Endothelial cell of umbilical vein (primary cell): ENCODE data around the gene VPS11. TPM values are rescaled to one million over a fixed set of nuclear protein-coding genes. Genes with fewer than 3 reads are reported as not detected.

Experiments
- Bru-seq: library from RNA; stranded (reverse); fragments of 400-500 nt; gene quantifications from one replicate; lab custom pipeline; 2021; lab: Mats Ljungman, UMichigan
- BruChase-seq, 2 experiments: library from RNA; stranded (reverse); fragments of 400-500 nt; gene quantifications; one replicate each; lab custom pipeline; 2021; lab: Mats Ljungman, UMichigan
- BruUV-seq: library from RNA; stranded (reverse); fragments of 400-500 nt; replicated peaks from 2 replicates; lab custom pipeline; 2021; lab: Mats Ljungman, UMichigan
- CTCF ChIA-PET: fragments of 300-600, 350-600 bp; sonication (Branson Sonifier 250); formaldehyde crosslinking; loops from one replicate; lab custom pipeline; 2021; ENCODE audit warnings: antibody characterized with exemption, inconsistent platforms; lab: Charles Lee
- POLR2A ChIA-PET: fragments of 300-600, 350-600 bp; sonication (Branson Sonifier 250); formaldehyde crosslinking; loops from one replicate; lab custom pipeline; 2021; ENCODE audit warnings: antibody characterized with exemption, inconsistent platforms; lab: Charles Lee
- DNase-seq: peaks from one replicate; pipeline ENCODE4 v3.0.0-alpha.2; 2011; ENCODE audit warnings: low read depth, low spot score
- FAIRE-seq: peaks from 2 replicates; lab custom pipeline; 2011; peaks lifted over from hg19 to GRCh38; lab: Jason Lieb, UNC
- H2AFZ ChIP-seq: 2 replicates; pipeline ENCODE4 v1.6.0; 2012; ENCODE audit warnings: low read depth, low read length, control low read depth, inconsistent platforms
- H3K27ac ChIP-seq: 2 replicates; pipeline ENCODE4 v1.5.1; 2011; ENCODE audit warnings: low read depth, mild to moderate bottlenecking, control low read depth, low read length, moderate library complexity; ENCODE audit not compliant: insufficient read depth
- H3K27me3 ChIP-seq, 2 experiments: 2 replicates each; pipeline versions ENCODE4 v1.6.0 to v1.6.1; 2011; ENCODE audit warnings: low read length in 2 of 2, mixed read lengths in 1 of 2; ENCODE audit not compliant: control insufficient read depth in 2 of 2, insufficient read depth in 2 of 2
- H3K36me3 ChIP-seq, 2 experiments: 2 replicates in 1 of 2; 3 replicates in 1 of 2; pipeline ENCODE4 v1.5.1; 2011; ENCODE audit warnings: low read length in 2 of 2, mild to moderate bottlenecking in 1 of 2, moderate library complexity in 1 of 2; ENCODE audit not compliant: control insufficient read depth in 2 of 2, insufficient read depth in 2 of 2; ENCODE audit errors: extremely low read depth in 1 of 2
- H3K4me1 ChIP-seq: 3 replicates; pipeline ENCODE4 v1.5.1; 2011; ENCODE audit warnings: mild to moderate bottlenecking, low read length; ENCODE audit not compliant: control insufficient read depth, insufficient read depth; ENCODE audit errors: extremely low read depth
- H3K4me2 ChIP-seq: 2 replicates; pipeline ENCODE4 v1.6.1; 2011; ENCODE audit warnings: low read length, control low read depth, mixed read lengths; ENCODE audit not compliant: insufficient read depth
- H3K4me3 ChIP-seq, 3 experiments: fragments of 200-600 bp in 1 of 3; sonication (generic), shearing (Covaris generic) in 1 of 3; replicated peaks in 1 of 3; 2 replicates each; pipeline ENCODE4 v1.5.1; 2011 to 2016; ENCODE audit warnings: control low read depth in 3 of 3, low read length in 3 of 3, mild to moderate bottlenecking in 2 of 3, inconsistent platforms in 1 of 3, low read depth in 1 of 3, moderate library complexity in 1 of 3; ENCODE audit not compliant: insufficient read depth in 1 of 3
- H3K79me2 ChIP-seq: 2 replicates; pipeline ENCODE4 v1.6.0; 2012; ENCODE audit warnings: low read length, inconsistent platforms; ENCODE audit not compliant: control insufficient read depth, insufficient read depth
- H3K9ac ChIP-seq: replicated peaks from 2 replicates; pipeline ENCODE3; 2011; ENCODE audit warnings: low read length, control low read depth; ENCODE audit not compliant: insufficient read depth; ENCODE audit errors: extremely low read depth
- H3K9me1 ChIP-seq: replicated peaks from 3 replicates; pipeline ENCODE4 v1.6.0; 2011; ENCODE audit warnings: mild to moderate bottlenecking, low read length; ENCODE audit not compliant: control insufficient read depth, insufficient read depth; ENCODE audit errors: extremely low read depth
- H3K9me3 ChIP-seq: replicated peaks from 2 replicates; pipeline ENCODE4 v1.5.1; 2012; ENCODE audit warnings: low read length, inconsistent platforms; ENCODE audit not compliant: control insufficient read depth, insufficient read depth
- H4K20me1 ChIP-seq: replicated peaks from 2 replicates; pipeline ENCODE3; 2011; ENCODE audit warnings: mild to moderate bottlenecking, low read length; ENCODE audit not compliant: control insufficient read depth, insufficient read depth; ENCODE audit errors: extremely low read depth
- CTCF ChIP-seq, 2 donors: IDR thresholded peaks; 1 replicate in 1 of 2; 2 replicates in 1 of 2; pipeline ENCODE4 v1.5.1; 2011; ENCODE audit warnings: low read length in 2 of 2, mild to moderate bottlenecking in 2 of 2, moderate library complexity in 2 of 2, control low read depth in 1 of 2, inconsistent platforms in 1 of 2, low read depth in 1 of 2; ENCODE audit not compliant: insufficient read depth in 1 of 2; ENCODE audit errors: extremely low read depth in 1 of 2
- EZH2 ChIP-seq: IDR thresholded peaks from 2 replicates; pipeline ENCODE4 v1.6.1; 2012; ENCODE audit warnings: borderline replicate concordance, low read depth, mild to moderate bottlenecking, moderate library complexity, low read length, inconsistent platforms; ENCODE audit not compliant: severe bottlenecking
- FOS ChIP-seq: IDR thresholded peaks from 2 replicates; pipeline ENCODE4 v1.6.1; 2011; ENCODE audit warnings: mild to moderate bottlenecking, low read length, moderate library complexity, borderline replicate concordance; ENCODE audit not compliant: insufficient read depth
- GATA2 ChIP-seq: IDR thresholded peaks from 2 replicates; pipeline ENCODE4 v1.7.0; 2011; ENCODE audit warnings: low read depth, mild to moderate bottlenecking, moderate library complexity, mixed read lengths, low read length; ENCODE audit not compliant: insufficient read length, insufficient read depth
- JUN ChIP-seq: IDR thresholded peaks from 2 replicates; pipeline ENCODE4 v1.6.1; 2011; ENCODE audit warnings: borderline replicate concordance, low read depth; ENCODE audit not compliant: insufficient read length, insufficient read depth
- MYC ChIP-seq: IDR thresholded peaks from one replicate; pipeline ENCODE4 v1.6.1; 2011; ENCODE audit warnings: mild to moderate bottlenecking, low read depth, low read length
- POLR2A ChIP-seq: IDR thresholded peaks from 2 replicates; pipeline ENCODE4 v1.6.1; 2012; ENCODE audit warnings: low read depth, mild to moderate bottlenecking, control low read depth, low read length
- POLR2AphosphoS5 ChIP-seq: IDR thresholded peaks from 2 replicates; pipeline ENCODE4 v1.6.1; 2012; ENCODE audit warnings: low read depth, mild to moderate bottlenecking, control low read depth, low read length, moderate library complexity; ENCODE audit not compliant: insufficient read depth
- dilution Hi-C: fragments of 300-500 bp; cut with MboI; formaldehyde crosslinking; loops from one replicate; pipeline ENCODE4 v1.15.0; 2019; ENCODE audit warnings: low sequenced_read_pairs; ENCODE audit not compliant: extremely low pct_ligation_motif_present
- intact Hi-C: fragments of 100-400 bp; cut with micrococcal nuclease; formaldehyde crosslinking; loops from one replicate; pipeline ENCODE4 v1.10.0; 2022
- long read RNA-seq: library from polyadenylated mRNA; stranded (forward); transcript quantifications from one replicate; pipeline ENCODE4 v2.0.0, GENCODE V29; 2021
- polyA minus RNA-seq, 3 experiments: library from RNA; depleted of rRNA, polyadenylated mRNA; stranded (reverse); fragments of >200 nt; gene quantifications; 1 replicate in 1 of 3; 2 replicates in 2 of 3; pipeline ENCODE4 v1.2.3, GENCODE V29; 2011
- polyA plus RNA-seq, 4 experiments: library from polyadenylated mRNA; depleted of rRNA in 3 of 4; stranded (reverse) in 3 of 4; unstranded in 1 of 4; fragments of >200 nt; gene quantifications; 2 replicates each; pipeline versions ENCODE4 v1.2.1 to v1.2.3, GENCODE V29; 2011 to 2012; ENCODE audit warnings: missing spikeins in 1 of 4
- total RNA-seq: library from RNA; stranded (reverse); gene quantifications from 2 replicates; pipeline ENCODE4 v1.2.3, GENCODE V29; 2021
- TF ChIP-seq, protein P1 (sequence below): IDR thresholded peaks from 2 replicates; pipeline ENCODE4 v1.6.1; 2011; ENCODE audit not compliant: insufficient read depth, insufficient read length

Gene VPS11
- 27.0 and 31.0 TPM in 2 replicates for total RNA-seq
- 25.4 and 26.4 TPM in 2 replicates for polyA plus RNA-seq
- polyA plus RNA-seq (2011; cell fraction: cytosol; rRNA removed): 20.2 and 20.7 TPM in 2 replicates
- 55.8 and 72.8 TPM in 2 replicates for polyA plus RNA-seq (2011; cell fraction: nucleus; rRNA removed)
- polyA plus RNA-seq (2012): 31.0 and 34.4 TPM in 2 replicates
- 30.4 and 39.4 TPM in 2 replicates for polyA minus RNA-seq
- polyA minus RNA-seq (2011; cell fraction: cytosol; rRNA and poly(A)+ RNA removed): 10.0 TPM
- polyA minus RNA-seq (2011; cell fraction: nucleus; rRNA and poly(A)+ RNA removed): 28.3 and 30.2 TPM in 2 replicates
- percentile 74 among the genes with signal in this experiment for Bru-seq, nascent RNA
- BruChase-seq, experiment 1, labeled RNA remaining after a 6-hour chase: percentile 82 among the genes with signal in this experiment
- percentile 77 among the genes with signal in this experiment for BruChase-seq, experiment 2, labeled RNA remaining after a 2-hour chase
- long read RNA-seq, transcript VPS11-208 (16 exons, 3,313 nt): major isoform, 53 of 73 reads
- long read RNA-seq, partial matches to known transcripts: 14 of 73 reads
- long read RNA-seq, other reads (novel, unspliced or antisense): 5 of 73 reads

DNA sequence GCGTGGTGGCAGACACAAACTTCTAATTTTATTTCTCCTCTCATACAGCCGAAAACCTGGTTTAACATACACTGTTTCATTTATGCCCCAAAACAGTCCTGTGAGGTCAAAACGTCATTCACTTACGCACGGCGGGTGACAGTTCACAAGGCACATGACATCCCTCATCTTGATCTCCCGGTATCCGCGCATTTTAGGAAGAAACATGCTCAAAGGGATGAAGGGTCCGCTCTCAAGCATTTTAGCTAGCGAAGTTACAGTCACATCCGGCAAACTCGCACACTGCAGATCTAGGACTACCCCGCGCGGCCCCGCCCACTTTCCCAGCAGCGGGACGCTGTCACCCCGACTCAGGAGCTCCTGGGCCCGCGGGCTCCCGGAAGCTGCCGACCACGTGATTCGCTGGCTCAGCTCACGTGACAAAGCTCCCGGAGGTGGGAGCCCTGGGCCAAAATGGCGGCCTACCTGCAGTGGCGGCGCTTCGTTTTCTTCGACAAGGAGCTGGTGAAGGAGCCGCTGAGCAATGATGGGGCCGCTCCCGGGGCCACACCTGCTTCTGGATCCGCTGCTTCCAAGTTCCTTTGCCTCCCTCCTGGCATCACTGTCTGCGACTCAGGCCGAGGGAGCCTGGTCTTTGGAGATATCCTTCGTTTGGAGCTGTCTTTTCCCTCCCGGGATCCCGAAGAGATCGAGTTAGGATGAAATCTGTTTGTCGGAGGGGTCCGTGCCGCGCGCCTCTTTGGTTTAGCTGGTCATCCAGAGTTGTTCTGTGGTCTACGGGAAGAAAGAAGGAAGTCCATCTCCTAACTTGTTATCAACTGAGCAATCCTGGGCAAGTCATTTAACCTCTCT is at the start of gene VPS11:
Gene VPS11 (plus strand): TSS at position 448 of the 852 bp plus-strand sequence. CDS start 6 bp downstream, at position 454.
- DNase-seq (peak; percentile 95), FAIRE-seq (peak; percentile 95)
- intact Hi-C loops (loop anchor here (1.0 to 5.0 kb wide), 5 partner anchors 10 to 250 kb away; partner anchors contain the start of genes DPAGT1, HMBS, HYOU1 and MCAM), dilution Hi-C loops (no loop called here)
- Histone ChIP-seq H3K4me2 (peak within 1 kb of the TSS; percentile 88), H3K4me3 (peak within 1 kb of the TSS; percentile 56 to 97 (median 64)), H3K9me1 (no peaks in the 10 kb centered on the region), H3K9ac (peak within 1 kb of the TSS; percentile 89), H4K20me1 (no peaks in the 10 kb centered on the region), H2AFZ (peak within 1 kb of the TSS; percentile 89), H3K27me3 (no peaks in the 10 kb centered on the region), H3K9me3 (no peaks in the 10 kb centered on the region), H3K36me3 (peaks cover 4 to 8% of the 10 kb centered on the region in 2 experiments), H3K4me1 (peaks cover 3% of the 10 kb centered on the region), H3K79me2 (peaks cover 14% of the 10 kb centered on the region), H3K27ac (peak within 1 kb of the TSS; percentile 45)
- TF ChIP-seq MYC (no peak), FOS (no peak), JUN (no peak), POLR2AphosphoS5 (peak; percentile 94), CTCF (IDR thresholded peaks at IDR 0.05; ENCODE audit: extremely low read depth in 1 of 2, insufficient read depth in 1 of 2, low read depth in 1 of 2, low read length in 2 of 2) (no peak), POLR2A (peak; percentile 91), EZH2 (no peak), GATA2 (no peak)
- TF ChIP-seq, protein P1, sequence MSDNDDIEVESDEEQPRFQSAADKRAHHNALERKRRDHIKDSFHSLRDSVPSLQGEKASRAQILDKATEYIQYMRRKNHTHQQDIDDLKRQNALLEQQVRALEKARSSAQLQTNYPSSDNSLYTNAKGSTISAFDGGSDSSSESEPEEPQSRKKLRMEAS: peak; percentile 97
- CTCF ChIA-PET: interaction anchor here (0.8 to 2.4 kb wide), 15 partner anchors 9 to 289 kb away, joined by 3 to 29 read pairs (median 6); partner anchors contain the start of genes DPAGT1, HMBS, HYOU1 and NHERF4
- TSS peak; percentile 78 for BruUV-seq
- POLR2A ChIA-PET: interaction anchor here (0.7 to 2.0 kb wide), 5 partner anchors 10 to 34 kb away, joined by 3 to 13 read pairs (median 7); partner anchors contain the start of genes DPAGT1, HMBS and HYOU1
